HepG2 (cell line): ENCODE measurements around the gene INTS2. TPM values are rescaled to one million over a fixed set of nuclear protein-coding genes. Genes with fewer than 3 reads are reported as not detected.

Experiments used
- DNMT1 ChIP-seq: sonication (generic); formaldehyde crosslinking; IDR thresholded peaks from 2 replicates; pipeline ENCODE4 v1.5.1; 2020; ENCODE audit warnings: mild to moderate bottlenecking, missing genetic modification reagents
- KDM5A ChIP-seq: fragments of 200-600 bp; sonication (generic); IDR thresholded peaks from 2 replicates; pipeline ENCODE4 v1.7.0; 2018; ENCODE audit warnings: antibody characterized with exemption, mild to moderate bottlenecking, low read length, borderline replicate concordance
- SATB2 ChIP-seq: sonication (generic); formaldehyde crosslinking; IDR thresholded peaks from 2 replicates; pipeline ENCODE4 v1.5.0; 2020; ENCODE audit warnings: missing genetic modification reagents
- SRSF1 ChIP-seq: fragments of 200-400 bp; formaldehyde crosslinking; optimal IDR thresholded peaks from 2 replicates; pipeline ENCODE3; 2017; ENCODE audit warnings: mild to moderate bottlenecking, low read depth, low read length, moderate library complexity
- XRCC5 ChIP-seq: fragments of 200-400 bp; formaldehyde crosslinking; optimal IDR thresholded peaks from 2 replicates; pipeline ENCODE3; 2017; ENCODE audit warnings: mild to moderate bottlenecking, low read length
- ZBTB42 ChIP-seq: sonication (generic); formaldehyde crosslinking; IDR thresholded peaks from 2 replicates; pipeline ENCODE4 v1.5.0; 2020; ENCODE audit warnings: mild to moderate bottlenecking, missing genetic modification reagents
- ZFP37 ChIP-seq: sonication (generic); formaldehyde crosslinking; IDR thresholded peaks from 2 replicates; pipeline ENCODE4 v1.4.0; 2020; ENCODE audit warnings: missing genetic modification reagents, borderline replicate concordance
- ZNF143 ChIP-seq: sonication (generic); formaldehyde crosslinking; IDR thresholded peaks from 2 replicates; pipeline ENCODE4 v1.4.0; 2020; ENCODE audit warnings: missing genetic modification reagents
- ZNF598 ChIP-seq: sonication (generic); formaldehyde crosslinking; IDR thresholded peaks from 2 replicates; pipeline ENCODE4 v1.5.1; 2020; ENCODE audit warnings: mild to moderate bottlenecking, missing genetic modification reagents, borderline replicate concordance
- ZNF616 ChIP-seq: sonication (generic); formaldehyde crosslinking; IDR thresholded peaks from 2 replicates; pipeline ENCODE4 v1.5.0; 2020; ENCODE audit warnings: low read depth, mild to moderate bottlenecking, missing genetic modification reagents
- polyA plus RNA-seq, 8 experiments: library from polyadenylated mRNA; depleted of rRNA in 3 of 8; stranded (reverse) in 7 of 8; unstranded in 1 of 8; fragments of >200 nt; fragmentation: Illumina TruSeq in 4 of 8; extraction: Trizol in 4 of 8; gene quantifications; 2 replicates each; pipeline versions ENCODE4 v1.2.1 to v1.2.3, GENCODE V29; 2011 to 2016; ENCODE audit warnings: low read depth in 4 of 8, missing spikeins in 1 of 8, mixed read lengths in 1 of 8; ENCODE audit not compliant: insufficient read depth in 1 of 8
- total RNA-seq, 5 experiments: library from RNA; depleted of rRNA; stranded (reverse); fragments of >200 nt; fragmentation: Illumina TruSeq; extraction: Trizol; gene quantifications; 2 replicates each; pipeline ENCODE4 v1.2.3, GENCODE V29; 2016; ENCODE audit warnings: low read depth in 1 of 5
- TF ChIP-seq, protein P1 (sequence below): sonication (generic); formaldehyde crosslinking; IDR thresholded peaks from 2 replicates; pipeline ENCODE4 v1.4.0; 2020; ENCODE audit warnings: missing genetic modification reagents, borderline replicate concordance
- TF ChIP-seq, protein P2 (sequence below): sonication (generic); formaldehyde crosslinking; IDR thresholded peaks from 2 replicates; pipeline ENCODE4 v1.4.0; 2020; ENCODE audit warnings: missing genetic modification reagents
- TF ChIP-seq, protein P3 (sequence below): sonication (generic); formaldehyde crosslinking; IDR thresholded peaks from 2 replicates; pipeline ENCODE4 v1.4.0; 2020; ENCODE audit warnings: missing genetic modification reagents, borderline replicate concordance
- TF ChIP-seq, protein P4 (sequence below): sonication (generic); formaldehyde crosslinking; IDR thresholded peaks from 2 replicates; pipeline ENCODE4 v1.5.1; 2020; ENCODE audit warnings: missing genetic modification reagents, mild to moderate bottlenecking, borderline replicate concordance
- TF ChIP-seq, protein P5 (sequence below): sonication (generic); formaldehyde crosslinking; IDR thresholded peaks from 2 replicates; pipeline ENCODE4 v1.4.0; 2020; ENCODE audit warnings: mild to moderate bottlenecking, missing genetic modification reagents

The INTS2 gene
- total and polyA plus RNA-seq, 2 of the 13 experiments (the other 11 are each of a cell fraction or from before 2014, with no cell fraction given): 20.5 to 30.2 TPM

DNA sequence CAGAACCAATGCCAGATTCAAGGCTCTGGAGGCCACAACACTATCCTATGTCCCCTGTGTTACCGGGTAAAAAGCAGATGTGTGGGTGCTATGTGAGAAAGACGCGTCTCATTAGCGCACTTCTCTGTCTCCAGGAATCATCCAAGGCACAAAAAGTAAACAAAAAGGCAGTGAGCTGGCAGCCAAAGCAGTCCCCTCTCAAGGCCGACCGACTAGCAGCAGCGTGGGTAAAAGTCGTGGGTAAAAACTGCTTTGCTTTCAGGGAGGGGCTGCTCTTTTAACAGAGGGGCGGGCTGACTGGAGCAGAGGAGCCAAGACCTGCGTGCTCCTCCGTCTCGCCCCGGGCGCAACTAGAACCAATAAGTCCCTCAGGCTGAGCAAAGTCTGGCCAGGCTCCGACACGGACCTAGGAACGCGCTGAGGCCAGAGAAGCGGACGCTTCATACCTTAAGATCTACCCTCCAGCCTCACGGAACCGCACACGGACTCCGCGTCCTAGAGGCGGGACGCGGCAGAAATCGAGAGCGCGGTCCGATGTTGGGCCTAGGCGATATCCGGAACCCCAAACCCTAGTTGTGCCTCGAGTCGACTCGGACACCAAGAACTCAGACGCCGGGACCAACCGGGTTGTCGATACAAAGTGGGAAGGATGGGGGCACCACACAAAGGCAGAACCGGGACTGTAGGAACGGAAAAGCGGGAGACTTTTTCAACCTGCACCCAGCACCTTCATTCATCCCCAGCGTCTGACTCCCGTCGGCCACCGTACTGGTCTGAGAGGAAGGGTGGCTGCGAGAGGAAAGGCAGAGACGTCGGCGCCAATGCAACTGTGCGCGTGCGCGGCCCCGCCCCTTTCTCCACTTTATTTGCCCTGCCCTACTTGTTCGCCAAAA lies at the start of gene INTS2 (continued):
- TF ChIP-seq, protein P1, sequence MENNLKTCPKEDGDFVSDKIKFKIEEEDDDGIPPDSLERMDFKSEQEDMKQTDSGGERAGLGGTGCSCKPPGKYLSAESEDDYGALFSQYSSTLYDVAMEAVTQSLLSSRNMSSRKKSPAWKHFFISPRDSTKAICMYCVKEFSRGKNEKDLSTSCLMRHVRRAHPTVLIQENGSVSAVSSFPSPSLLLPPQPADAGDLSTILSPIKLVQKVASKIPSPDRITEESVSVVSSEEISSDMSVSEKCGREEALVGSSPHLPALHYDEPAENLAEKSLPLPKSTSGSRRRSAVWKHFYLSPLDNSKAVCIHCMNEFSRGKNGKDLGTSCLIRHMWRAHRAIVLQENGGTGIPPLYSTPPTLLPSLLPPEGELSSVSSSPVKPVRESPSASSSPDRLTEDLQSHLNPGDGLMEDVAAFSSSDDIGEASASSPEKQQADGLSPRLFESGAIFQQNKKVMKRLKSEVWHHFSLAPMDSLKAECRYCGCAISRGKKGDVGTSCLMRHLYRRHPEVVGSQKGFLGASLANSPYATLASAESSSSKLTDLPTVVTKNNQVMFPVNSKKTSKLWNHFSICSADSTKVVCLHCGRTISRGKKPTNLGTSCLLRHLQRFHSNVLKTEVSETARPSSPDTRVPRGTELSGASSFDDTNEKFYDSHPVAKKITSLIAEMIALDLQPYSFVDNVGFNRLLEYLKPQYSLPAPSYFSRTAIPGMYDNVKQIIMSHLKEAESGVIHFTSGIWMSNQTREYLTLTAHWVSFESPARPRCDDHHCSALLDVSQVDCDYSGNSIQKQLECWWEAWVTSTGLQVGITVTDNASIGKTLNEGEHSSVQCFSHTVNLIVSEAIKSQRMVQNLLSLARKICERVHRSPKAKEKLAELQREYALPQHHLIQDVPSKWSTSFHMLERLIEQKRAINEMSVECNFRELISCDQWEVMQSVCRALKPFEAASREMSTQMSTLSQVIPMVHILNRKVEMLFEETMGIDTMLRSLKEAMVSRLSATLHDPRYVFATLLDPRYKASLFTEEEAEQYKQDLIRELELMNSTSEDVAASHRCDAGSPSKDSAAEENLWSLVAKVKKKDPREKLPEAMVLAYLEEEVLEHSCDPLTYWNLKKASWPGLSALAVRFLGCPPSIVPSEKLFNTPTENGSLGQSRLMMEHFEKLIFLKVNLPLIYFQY (CRISPR knock-in tag): no peak; the same call in 1 of the 2 replicates
- TF ChIP-seq, protein P2, sequence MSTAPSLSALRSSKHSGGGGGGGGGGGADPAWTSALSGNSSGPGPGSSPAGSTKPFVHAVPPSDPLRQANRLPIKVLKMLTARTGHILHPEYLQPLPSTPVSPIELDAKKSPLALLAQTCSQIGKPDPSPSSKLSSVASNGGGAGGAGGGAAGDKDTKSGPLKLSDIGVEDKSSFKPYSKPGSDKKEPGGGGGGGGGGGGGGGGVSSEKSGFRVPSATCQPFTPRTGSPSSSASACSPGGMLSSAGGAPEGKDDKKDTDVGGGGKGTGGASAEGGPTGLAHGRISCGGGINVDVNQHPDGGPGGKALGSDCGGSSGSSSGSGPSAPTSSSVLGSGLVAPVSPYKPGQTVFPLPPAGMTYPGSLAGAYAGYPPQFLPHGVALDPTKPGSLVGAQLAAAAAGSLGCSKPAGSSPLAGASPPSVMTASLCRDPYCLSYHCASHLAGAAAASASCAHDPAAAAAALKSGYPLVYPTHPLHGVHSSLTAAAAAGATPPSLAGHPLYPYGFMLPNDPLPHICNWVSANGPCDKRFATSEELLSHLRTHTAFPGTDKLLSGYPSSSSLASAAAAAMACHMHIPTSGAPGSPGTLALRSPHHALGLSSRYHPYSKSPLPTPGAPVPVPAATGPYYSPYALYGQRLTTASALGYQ (CRISPR knock-in tag): peak; percentile 57
- peak; percentile 69 for TF ChIP-seq ZNF143
- TF ChIP-seq KDM5A: peak; percentile 97
- TF ChIP-seq, protein P3, sequence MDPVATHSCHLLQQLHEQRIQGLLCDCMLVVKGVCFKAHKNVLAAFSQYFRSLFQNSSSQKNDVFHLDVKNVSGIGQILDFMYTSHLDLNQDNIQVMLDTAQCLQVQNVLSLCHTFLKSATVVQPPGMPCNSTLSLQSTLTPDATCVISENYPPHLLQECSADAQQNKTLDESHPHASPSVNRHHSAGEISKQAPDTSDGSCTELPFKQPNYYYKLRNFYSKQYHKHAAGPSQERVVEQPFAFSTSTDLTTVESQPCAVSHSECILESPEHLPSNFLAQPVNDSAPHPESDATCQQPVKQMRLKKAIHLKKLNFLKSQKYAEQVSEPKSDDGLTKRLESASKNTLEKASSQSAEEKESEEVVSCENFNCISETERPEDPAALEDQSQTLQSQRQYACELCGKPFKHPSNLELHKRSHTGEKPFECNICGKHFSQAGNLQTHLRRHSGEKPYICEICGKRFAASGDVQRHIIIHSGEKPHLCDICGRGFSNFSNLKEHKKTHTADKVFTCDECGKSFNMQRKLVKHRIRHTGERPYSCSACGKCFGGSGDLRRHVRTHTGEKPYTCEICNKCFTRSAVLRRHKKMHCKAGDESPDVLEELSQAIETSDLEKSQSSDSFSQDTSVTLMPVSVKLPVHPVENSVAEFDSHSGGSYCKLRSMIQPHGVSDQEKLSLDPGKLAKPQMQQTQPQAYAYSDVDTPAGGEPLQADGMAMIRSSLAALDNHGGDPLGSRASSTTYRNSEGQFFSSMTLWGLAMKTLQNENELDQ (CRISPR knock-in tag): peak; percentile 38; the same call in 1 of the 2 replicates
- TF ChIP-seq XRCC5: peak; percentile 51
- TF ChIP-seq ZBTB42 (CRISPR knock-in tag): peak; percentile 72; the same call in 1 of the 2 replicates
- TF ChIP-seq ZNF598 (CRISPR knock-in tag): peak; percentile 99; the same call in 1 of the 2 replicates
- no peak; the same call in 1 of the 2 replicates for TF ChIP-seq ZFP37 (CRISPR knock-in tag)
- TF ChIP-seq SATB2: peak; percentile 90; the same call in 1 of the 2 replicates
- peak; percentile 88 for TF ChIP-seq SRSF1
- TF ChIP-seq, protein P4, sequence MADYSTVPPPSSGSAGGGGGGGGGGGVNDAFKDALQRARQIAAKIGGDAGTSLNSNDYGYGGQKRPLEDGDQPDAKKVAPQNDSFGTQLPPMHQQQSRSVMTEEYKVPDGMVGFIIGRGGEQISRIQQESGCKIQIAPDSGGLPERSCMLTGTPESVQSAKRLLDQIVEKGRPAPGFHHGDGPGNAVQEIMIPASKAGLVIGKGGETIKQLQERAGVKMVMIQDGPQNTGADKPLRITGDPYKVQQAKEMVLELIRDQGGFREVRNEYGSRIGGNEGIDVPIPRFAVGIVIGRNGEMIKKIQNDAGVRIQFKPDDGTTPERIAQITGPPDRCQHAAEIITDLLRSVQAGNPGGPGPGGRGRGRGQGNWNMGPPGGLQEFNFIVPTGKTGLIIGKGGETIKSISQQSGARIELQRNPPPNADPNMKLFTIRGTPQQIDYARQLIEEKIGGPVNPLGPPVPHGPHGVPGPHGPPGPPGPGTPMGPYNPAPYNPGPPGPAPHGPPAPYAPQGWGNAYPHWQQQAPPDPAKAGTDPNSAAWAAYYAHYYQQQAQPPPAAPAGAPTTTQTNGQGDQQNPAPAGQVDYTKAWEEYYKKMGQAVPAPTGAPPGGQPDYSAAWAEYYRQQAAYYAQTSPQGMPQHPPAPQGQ: no peak; the same call in 1 of the 2 replicates
- TF ChIP-seq DNMT1: no peak
- TF ChIP-seq, protein P5, sequence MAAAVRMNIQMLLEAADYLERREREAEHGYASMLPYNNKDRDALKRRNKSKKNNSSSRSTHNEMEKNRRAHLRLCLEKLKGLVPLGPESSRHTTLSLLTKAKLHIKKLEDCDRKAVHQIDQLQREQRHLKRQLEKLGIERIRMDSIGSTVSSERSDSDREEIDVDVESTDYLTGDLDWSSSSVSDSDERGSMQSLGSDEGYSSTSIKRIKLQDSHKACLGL (CRISPR knock-in tag): peak; percentile 82; the same call in 1 of the 2 replicates
- TF ChIP-seq ZNF616 (CRISPR knock-in tag): peak; percentile 44; the same call in 1 of the 2 replicates
